Sciatic nerve (tissue), 2 donors: ENCODE data around the gene S100A9. TPM values are rescaled to one million over a fixed set of nuclear protein-coding genes. Genes with fewer than 3 reads are reported as not detected.
"Not testable (repeated sequence)": the region's sequence is repeated elsewhere in the genome, so short reads cannot be mapped to it uniquely, and the experiment has no call there.

Experiments
- ATAC-seq: fragments of 200-7000 bp; cut with Tn5 transposase; one replicate; pipeline ENCODE4 v1.9.1; 2020; ENCODE audit warnings: mild to moderate bottlenecking, moderate library complexity
- DNase-seq: peaks from one replicate; pipeline ENCODE4 v3.0.0-alpha.2; 2020; ENCODE audit warnings: low spot score
- intact Hi-C: fragments of 100-400 bp; cut with DNase I; formaldehyde crosslinking; loops from one replicate; pipeline ENCODE4 v1.14.2; 2022
- total RNA-seq: library from RNA; stranded (reverse); fragmentation: NEBNext Ultra II Directional; extraction: Animal tissue kit (Norgen Biotek cat#: 25700); gene quantifications from one replicate; pipeline ENCODE4 v1.2.1, GENCODE V29; 2021
- donor health status: DM: no; HTN: no; CAD: no.
- donor health status: DM: no; HTN: no; CAD: no.

S100A9 gene
- total RNA-seq, 1 donor from 2014 or later = 225 TPM

DNA sequence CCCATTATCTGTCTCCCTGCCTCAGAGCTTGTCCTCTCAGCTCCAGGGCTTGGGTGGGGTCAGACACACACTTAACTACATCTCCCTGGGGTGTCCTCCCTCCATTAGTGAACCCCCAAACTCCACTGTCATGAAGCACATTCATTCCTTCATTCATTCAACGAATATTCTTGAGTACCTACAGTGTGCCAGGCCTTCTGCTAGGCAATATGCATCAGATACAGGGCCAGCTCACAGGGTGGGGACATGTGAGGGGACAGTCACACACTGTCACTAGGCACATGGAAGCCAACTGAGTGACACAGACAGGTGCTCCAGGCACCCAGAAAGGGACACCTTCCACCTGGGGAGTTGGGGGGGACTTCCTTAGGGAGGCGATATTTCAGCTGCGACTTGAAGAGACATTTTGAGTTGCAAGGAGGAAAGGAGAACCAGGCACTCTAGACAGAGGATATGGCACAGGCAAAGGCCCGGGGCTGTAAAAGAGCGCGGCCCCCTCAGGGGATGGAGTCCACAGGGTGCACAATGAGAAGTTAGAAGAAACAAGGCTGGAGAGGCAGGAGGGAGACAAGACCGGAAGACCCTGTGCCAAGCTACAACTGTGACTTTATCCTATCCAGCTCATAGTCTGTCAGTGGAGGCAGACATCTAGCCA lies 41.9 kb downstream of the S100A9 start:
- DNase-seq (no peak), ATAC-seq (no peak)
- intact Hi-C loops = no loop called here

- ATAC-seq = no peak
- intact Hi-C loops = no loop called here
These were observed 42.6 kb downstream of the S100A9 start for GRCh38 chr1:153400244-153400643.

GRCh38 chr1:153401461-153401860 lies 43.8 kb downstream of the S100A9 start:
- intact Hi-C loops = no loop called here
- ATAC-seq (no peak), DNase-seq (no peak)

More at GRCh38 chr1:153400244-153400643, 42.6 kb downstream of the S100A9 start:
- no peak for DNase-seq

DNA sequence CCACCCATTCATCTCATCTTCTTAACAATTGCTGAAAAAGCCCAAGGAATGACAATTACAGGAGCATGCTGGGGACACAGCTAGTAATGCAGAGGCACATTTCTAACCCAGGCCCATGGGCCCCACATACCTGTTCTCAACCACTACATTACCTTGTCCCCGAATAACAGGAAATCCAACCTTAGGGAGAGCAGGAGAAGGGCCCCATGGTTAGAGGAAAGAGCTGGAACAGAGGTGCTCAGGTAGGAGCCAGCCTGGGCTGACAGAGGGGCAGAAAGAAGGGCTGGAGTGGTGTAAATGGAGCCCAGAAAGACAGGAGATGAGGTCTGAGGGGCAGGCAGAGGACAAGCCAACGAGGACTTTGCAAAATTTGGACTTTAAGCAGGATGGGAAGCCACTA lies 44.6 kb downstream of the S100A9 start:
- no peak for DNase-seq
- intact Hi-C loops = no loop called here
- ATAC-seq = no peak

GRCh38 chr1:153403421-153404085 lies 45.9 kb downstream of the S100A9 start:
- DNase-seq (no peak), ATAC-seq (no peak)
- intact Hi-C loops = no loop called here

GRCh38 chr1:153404086-153404635 lies 46.5 kb downstream of the S100A9 start:
- no peak for ATAC-seq
- DNase-seq = no peak
- intact Hi-C loops = no loop called here

DNA sequence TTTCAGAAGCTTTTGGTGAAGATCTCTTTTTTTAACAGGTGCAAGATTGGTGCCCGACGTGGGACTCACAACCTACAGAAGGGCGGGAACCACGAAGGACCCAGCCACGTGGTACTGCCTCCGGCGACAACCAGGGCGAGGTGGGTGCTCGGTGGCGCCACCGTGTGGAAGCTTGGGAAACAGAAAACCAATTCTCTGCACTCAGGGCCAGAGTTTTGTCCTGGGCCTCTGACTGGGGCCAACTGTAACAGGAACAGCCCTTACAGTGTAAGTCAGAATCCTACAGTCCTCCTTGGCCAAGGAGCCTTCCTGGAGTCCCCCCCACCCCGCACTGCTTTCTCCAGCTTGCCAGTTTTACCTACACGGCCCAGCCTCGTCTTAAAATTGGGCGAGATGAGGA lies 47.1 kb downstream of the S100A9 start:
- intact Hi-C loops = no loop called here
- DNase-seq (no peak), ATAC-seq (no peak)

DNA sequence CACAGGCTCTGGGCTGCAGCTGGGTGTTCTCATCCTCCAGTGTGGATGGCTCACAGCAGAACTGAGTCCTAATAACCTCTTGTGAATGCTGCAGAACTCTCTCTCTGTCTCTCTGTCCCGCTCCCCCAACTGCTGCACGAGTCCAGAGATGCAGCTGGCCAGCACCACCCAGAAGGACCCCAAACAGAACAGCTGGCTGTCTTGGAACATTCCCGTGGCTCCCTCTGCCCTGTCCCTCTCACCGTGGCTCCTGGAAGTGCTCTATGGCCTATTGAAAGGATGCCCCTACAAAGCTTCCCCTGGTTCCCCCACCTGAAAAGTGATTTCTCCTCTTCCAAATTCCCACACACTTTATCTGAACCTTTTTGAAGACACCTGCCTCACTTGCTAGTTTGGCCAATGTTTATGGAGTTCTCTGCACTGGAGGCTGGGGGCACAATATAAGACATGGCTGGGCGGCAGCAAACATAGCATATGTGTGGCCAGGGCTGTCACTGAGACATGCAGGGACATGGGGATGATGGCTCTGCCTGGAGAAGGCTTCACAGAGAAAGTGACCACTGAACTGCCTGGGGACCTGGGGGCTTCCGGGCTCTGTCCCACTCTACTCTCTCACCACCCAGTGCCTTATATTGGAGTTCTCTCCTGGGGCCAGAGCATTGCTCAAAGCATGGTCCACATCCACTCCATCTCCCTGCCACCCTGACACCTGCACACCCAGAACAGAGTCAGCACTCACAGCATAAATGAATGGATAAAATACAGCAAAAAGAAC lies 48.4 kb downstream of the S100A9 start:
- intact Hi-C loops, DNase-seq, ATAC-seq: not testable (repeated sequence)

DNA sequence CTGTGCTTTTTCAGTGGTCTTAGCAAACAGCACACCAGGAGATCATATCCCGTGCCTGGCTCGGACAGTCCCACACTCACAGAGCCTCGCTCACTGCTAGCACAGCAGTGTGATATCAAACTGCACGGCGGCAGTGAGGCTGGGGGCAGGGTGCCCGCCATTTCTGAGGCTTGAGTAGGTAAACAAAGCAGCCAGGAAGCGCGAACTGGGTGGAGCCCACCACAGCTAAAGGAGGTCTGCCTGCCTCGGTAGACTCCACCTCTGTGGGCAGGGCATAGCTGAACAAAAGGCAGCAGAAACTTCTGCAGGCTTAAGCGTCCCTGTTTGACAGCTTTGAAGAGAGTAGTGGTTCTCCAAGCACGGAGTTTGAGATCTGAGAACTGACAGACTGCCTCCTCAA lies 49.6 kb downstream of the S100A9 start:
- intact Hi-C loops, DNase-seq, ATAC-seq: not testable (repeated sequence)

Other genes with a start within 250 kb of the S100A9 start
- gene SPRR2F, start 244.3 kb upstream of the S100A9 start, total RNA-seq = not detected
- not detected for gene SPRR2G, start 207.0 kb upstream of the S100A9 start, total RNA-seq
- not detected for gene LELP1, start 154.4 kb upstream of the S100A9 start, total RNA-seq
- not detected for gene PRR9, start 140.3 kb upstream of the S100A9 start, total RNA-seq
- gene LORICRIN, start 98.2 kb upstream of the S100A9 start, total RNA-seq = not detected
- gene PGLYRP3, start 44.9 kb upstream of the S100A9 start, total RNA-seq = not detected
- gene PGLYRP4, start 9.0 kb upstream of the S100A9 start, total RNA-seq = not detected
- 15.3 TPM for gene S100A12, start 17.8 kb downstream of the S100A9 start, total RNA-seq
- 192 TPM for gene S100A8, start 33.2 kb downstream of the S100A9 start, total RNA-seq
- not detected for gene S100A7A, start 58.7 kb downstream of the S100A9 start, total RNA-seq
- gene S100A7, start 102.8 kb downstream of the S100A9 start, total RNA-seq = 0.85 TPM
- gene S100A6, start 178.1 kb downstream of the S100A9 start, total RNA-seq = 1,022 TPM
- not detected for gene S100A5, start 183.1 kb downstream of the S100A9 start, total RNA-seq
- 258 TPM for gene S100A4, start 188.0 kb downstream of the S100A9 start, total RNA-seq
- not detected for gene S100A3, start 191.4 kb downstream of the S100A9 start, total RNA-seq
- 3.5 TPM for gene S100A2, start 208.0 kb downstream of the S100A9 start, total RNA-seq